Hepatocyte (in vitro differentiated cells): Measurements from ENCODE around the gene ADAM15.

Experiments used
- CTCF ChIP-seq: fragments of 200-600 bp; sonication (generic); IDR thresholded peaks from 2 replicates; pipeline ENCODE4 v1.5.1; 2016; ENCODE audit warnings: antibody characterized with exemption, mild to moderate bottlenecking; ENCODE audit not compliant: poor library complexity
- EZH2 ChIP-seq: fragments of 200-600 bp; sonication (generic); IDR thresholded peaks from 2 replicates; pipeline ENCODE4 v1.6.1; 2016; ENCODE audit warnings: antibody characterized with exemption, mild to moderate bottlenecking, borderline replicate concordance
- EZH2phosphoT487 ChIP-seq: fragments of 200-600 bp; sonication (generic); IDR thresholded peaks from one replicate; pipeline ENCODE4 v1.6.1; 2018; ENCODE audit warnings: antibody characterized with exemption, mild to moderate bottlenecking, low read depth, moderate library complexity; ENCODE audit not compliant: unreplicated experiment, severe bottlenecking

GRCh38 chr1:155001675-155002463 lies 49.2 kb upstream of the ADAM15 start:
- TF ChIP-seq EZH2phosphoT487 (no peak), CTCF (peak; percentile 57), EZH2 (no peak)
